HPDE6-E6E7 (cell line): Measurements from ENCODE around the gene CREBRF.
"Not testable (repeated sequence)": the region's sequence is repeated elsewhere in the genome, so short reads cannot be mapped to it uniquely, and the experiment has no call there.

ENCODE experiments used
- DNase-seq: peaks from one replicate; pipeline ENCODE4 v3.0.0; 2011; ENCODE audit warnings: missing footprints; ENCODE audit errors: extremely low spot score

CREBRF gene

GRCh38 chr5:173055983-173056782 is at the start of gene CREBRF:
TSS of gene CREBRF (plus strand) at chr5:173056352. CDS start at chr5:173080776, 24,424 bp downstream.
- peak; percentile 94 for DNase-seq

- no peak for DNase-seq
Measured at GRCh38 chr5:173010021-173010420, 46.1 kb upstream of the CREBRF start.

- DNase-seq: no peak
Measured at GRCh38 chr5:173010547-173011464, 45.3 kb upstream of the CREBRF start.

GRCh38 chr5:173011566-173011965 is 44.6 kb upstream of the CREBRF start:
- no peak for DNase-seq

GRCh38 chr5:173012882-173013281 is 43.3 kb upstream of the CREBRF start:
- no peak for DNase-seq

GRCh38 chr5:173014671-173015070 is 41.5 kb upstream of the CREBRF start:
- no peak for DNase-seq

GRCh38 chr5:173015192-173015591 is 41.0 kb upstream of the CREBRF start:
- DNase-seq: no peak

- DNase-seq: no peak
Measured at GRCh38 chr5:173015598-173016455, 40.3 kb upstream of the CREBRF start.

GRCh38 chr5:173016598-173017046 is 39.5 kb upstream of the CREBRF start:
- peak; percentile 33 for DNase-seq

GRCh38 chr5:173017087-173017486 is 39.1 kb upstream of the CREBRF start:
- not testable (repeated sequence) for DNase-seq

- DNase-seq: no peak
Measured at GRCh38 chr5:173018358-173018757, 37.8 kb upstream of the CREBRF start.

- DNase-seq: no peak
Measured at GRCh38 chr5:173020154-173020581, 36.0 kb upstream of the CREBRF start.

GRCh38 chr5:173020643-173021042 is 35.5 kb upstream of the CREBRF start:
- DNase-seq: no peak

- no peak for DNase-seq
Measured at GRCh38 chr5:173025651-173026050, 30.5 kb upstream of the CREBRF start.

GRCh38 chr5:173027905-173028304 is 28.2 kb upstream of the CREBRF start:
- DNase-seq: no peak

- no peak for DNase-seq
Measured at GRCh38 chr5:173028811-173029327, 27.3 kb upstream of the CREBRF start.

GRCh38 chr5:173029499-173029921 is 26.6 kb upstream of the CREBRF start:
- DNase-seq: no peak

GRCh38 chr5:173032096-173032495 is 24.1 kb upstream of the CREBRF start:
- DNase-seq: not testable (repeated sequence)

- DNase-seq: no peak
Measured at GRCh38 chr5:173032730-173033129, 23.4 kb upstream of the CREBRF start.

- DNase-seq: no peak
Measured at GRCh38 chr5:173033923-173034322, 22.2 kb upstream of the CREBRF start.
